ENCODE results near the gene EXO1. TPM values are rescaled to one million over a fixed set of nuclear protein-coding genes. Genes with fewer than 3 reads are reported as not detected.

Gene EXO1
- total RNA-seq, 1 donor from 2014 or later, result 6.8 TPM

DNA sequence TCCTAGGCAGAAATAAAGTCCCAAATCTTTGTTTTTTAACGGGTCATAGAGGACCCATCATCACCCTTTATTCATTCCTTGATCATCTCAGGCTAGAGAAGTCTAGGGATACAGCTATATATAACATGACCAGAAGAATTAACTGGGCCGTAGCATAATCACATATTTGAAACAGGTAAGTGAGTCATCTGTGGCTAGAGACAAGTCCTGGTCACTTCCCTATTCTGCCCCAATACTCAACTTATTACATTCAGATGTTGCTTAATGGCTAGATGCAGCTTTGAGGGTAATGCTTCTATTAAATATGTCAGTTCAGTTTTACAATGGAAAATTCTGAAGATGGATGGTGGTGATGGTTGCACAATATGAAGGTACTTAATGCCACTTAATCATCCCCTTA lies 47.0 kb downstream of the EXO1 start:
- no peak for DNase-seq

DNA sequence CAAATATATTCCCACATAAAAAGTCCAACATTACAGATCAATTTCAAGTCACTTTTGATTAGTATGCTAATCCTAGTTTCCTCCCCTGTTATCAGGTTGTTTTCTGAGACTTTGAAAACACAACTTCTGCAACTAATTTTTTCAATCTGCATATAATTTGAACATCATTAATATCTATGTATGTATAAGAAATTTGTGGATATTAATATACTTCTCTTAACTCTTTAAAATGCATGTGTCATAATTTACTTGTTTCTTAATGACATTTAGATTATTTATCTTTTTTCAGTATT lies 48.6 kb downstream of the EXO1 start:
- DNase-seq, result no peak

- DNase-seq, result no peak
Measured at GRCh38 chr1:241899210-241899609, 51.2 kb downstream of the EXO1 start.

- no peak for DNase-seq
Measured at GRCh38 chr1:241900381-241900780, 52.4 kb downstream of the EXO1 start.

- DNase-seq, result no peak
Measured at GRCh38 chr1:241902391-241903065, 54.5 kb downstream of the EXO1 start.

- no peak for DNase-seq
Measured at GRCh38 chr1:241916196-241916595, 68.2 kb downstream of the EXO1 start.

- DNase-seq, result no peak
Measured at GRCh38 chr1:241917487-241917886, 69.5 kb downstream of the EXO1 start.

DNA sequence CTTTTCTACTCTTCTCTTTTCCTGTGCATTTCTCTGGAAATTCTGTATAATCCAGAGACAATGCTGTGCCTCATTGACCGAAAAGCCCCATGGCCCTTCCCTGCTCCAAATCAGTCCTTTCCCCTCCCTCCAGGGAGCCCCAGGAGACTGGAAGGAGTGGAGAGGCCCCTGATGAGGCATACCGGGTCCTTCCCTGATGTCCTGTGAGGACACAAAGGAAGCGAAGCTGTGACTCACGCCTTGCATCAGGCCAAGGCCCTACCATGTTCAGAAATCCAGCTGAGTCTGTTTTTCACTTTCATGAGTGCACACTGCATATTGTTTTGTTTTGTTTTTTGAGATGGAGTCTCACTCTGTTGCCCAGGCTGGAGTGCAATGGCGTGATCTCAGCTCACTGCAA lies 70.9 kb downstream of the EXO1 start:
- peak; percentile 26 for DNase-seq

DNA sequence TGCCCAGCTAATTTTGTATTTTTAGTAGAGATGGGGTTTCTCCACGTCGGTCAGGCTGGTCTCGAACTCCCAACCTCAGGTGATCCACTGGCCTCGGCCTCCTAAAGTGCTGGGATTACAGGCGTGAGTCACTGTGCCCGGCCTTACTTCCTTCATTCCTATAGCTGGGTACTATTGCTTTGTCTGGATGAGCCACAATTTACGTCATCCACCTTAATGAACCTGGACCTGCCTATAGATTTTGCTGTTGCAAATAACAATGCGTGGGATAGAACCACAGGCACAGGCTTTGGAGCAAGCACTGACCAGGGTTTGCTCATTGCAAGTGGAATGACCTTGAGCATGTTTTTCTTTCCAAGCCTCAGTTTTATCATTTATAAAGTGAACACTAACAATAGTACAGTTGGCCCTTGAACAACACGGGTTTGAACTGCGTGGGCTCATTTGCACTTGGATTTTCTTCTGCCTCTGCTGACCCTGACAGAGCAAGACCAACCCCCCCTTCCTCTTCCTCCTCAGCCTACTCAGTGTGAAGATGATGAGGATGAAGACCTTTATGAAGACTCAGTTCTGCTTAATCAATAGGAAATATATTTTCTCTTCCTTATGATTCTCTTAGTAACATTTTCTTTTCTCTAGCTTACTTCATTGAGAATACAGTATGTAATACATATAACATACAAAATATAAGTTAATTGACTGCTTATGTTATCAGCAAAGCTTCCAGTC lies 76.2 kb downstream of the EXO1 start:
- DNase-seq, result no peak

DNA sequence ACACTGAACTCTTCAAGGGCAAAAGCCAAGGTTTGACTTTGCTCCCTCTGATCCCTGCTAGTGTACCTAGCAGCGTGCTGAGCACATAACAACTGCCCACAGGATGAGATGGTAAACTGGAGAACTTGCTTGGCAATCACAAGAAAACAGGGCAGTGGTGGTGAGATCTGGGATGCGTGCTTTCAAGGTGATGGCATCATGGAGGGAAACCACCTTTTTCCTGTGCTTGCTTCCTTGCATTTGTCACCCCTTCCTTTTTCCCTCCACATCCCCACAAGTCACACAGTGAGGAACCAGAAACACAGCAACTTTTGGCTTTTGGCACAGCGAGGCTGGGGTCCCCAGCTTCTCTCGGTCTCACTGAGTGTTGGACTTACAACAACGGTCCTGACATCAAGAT lies 78.1 kb downstream of the EXO1 start:
- peak; percentile 43 for DNase-seq

- DNase-seq, result no peak
Measured at GRCh38 chr1:241927321-241927720, 79.3 kb downstream of the EXO1 start.

GRCh38 chr1:241932845-241933244 lies 84.8 kb downstream of the EXO1 start:
- no peak for DNase-seq

DNA sequence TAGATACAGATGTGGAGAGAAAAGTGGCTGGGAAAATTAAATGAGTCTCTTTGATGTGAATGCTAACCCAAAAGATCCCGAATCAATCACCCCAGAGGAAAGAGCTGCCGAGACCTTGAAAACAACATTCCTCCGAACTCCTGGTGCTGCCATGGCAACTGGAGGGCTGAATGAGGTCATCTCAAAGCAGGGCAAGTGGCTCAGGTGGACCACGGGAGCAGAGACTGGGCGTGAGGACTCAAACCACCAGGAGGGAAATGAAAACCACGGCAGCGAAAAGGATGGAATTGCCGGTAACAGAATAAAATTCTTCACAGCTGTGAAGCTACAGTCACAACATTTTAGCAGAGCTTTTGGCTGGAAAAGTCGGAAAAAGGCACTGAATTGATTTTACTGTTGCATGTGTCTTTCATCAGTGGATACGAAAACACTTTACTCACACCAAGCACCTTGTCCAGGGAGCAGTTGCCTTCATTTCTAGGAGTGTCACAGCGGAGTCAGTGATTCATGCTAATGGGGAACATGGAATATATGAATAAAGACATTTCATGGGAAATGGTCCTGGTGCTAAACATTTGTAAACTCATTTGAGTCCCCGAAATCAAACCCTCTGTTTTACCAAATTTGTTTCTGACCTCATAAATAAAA lies 86.3 kb downstream of the EXO1 start:
- peak; percentile 10 for DNase-seq

DNA sequence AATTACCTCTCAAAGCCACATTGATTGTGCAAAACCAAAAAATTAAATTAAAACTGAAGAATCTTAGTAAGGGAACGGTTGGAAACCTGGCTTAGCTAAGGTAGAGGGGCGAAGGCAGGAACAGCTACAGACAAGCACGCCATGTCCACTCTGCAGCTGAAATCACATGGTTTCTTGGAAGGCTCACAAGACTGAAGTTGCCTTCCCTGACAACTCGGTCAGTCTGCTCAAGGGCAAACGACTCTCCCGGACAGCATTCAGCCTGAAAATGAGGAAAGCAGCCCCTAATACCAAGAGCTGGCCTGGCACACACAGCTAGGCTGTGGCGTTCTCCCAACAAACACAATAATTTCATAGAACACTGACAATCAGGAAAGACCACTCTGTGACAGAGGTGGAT lies 86.9 kb downstream of the EXO1 start:
- DNase-seq, result no peak

Other genes starting within 250 kb of the EXO1 start
- gene CHML, start 207.8 kb upstream of the EXO1 start, total RNA-seq, result 13.1 and 22.0 TPM in 2 replicates
- 27.0 and 32.3 TPM in 2 replicates for gene OPN3, start 207.8 kb upstream of the EXO1 start, total RNA-seq
- 0.17 TPM in 1 of 2 replicates, not detected in the other for gene WDR64, start 195.9 kb upstream of the EXO1 start, total RNA-seq
- gene BECN2, start 109.6 kb downstream of the EXO1 start, total RNA-seq, result not detected in 2 replicates
- gene MAP1LC3C, start 150.9 kb downstream of the EXO1 start, total RNA-seq, result not detected in 2 replicates

All from dermis blood vessel endothelial cell (primary cell).